Neural crest cell (in vitro differentiated cells): Measurements from ENCODE around the gene UCP3. TPM values are rescaled to one million over a fixed set of nuclear protein-coding genes. Genes with fewer than 3 reads are reported as not detected.

Experiments used
- DNase-seq: peaks from one replicate; pipeline ENCODE4 v3.0.0; 2021; ENCODE audit warnings: low read depth, mixed read lengths, low spot score
- H3K27ac Mint-ChIP-seq: one replicate; pipeline ENCODE4 v1.8.0; 2021; ENCODE audit warnings: mild to moderate bottlenecking, mixed read lengths; ENCODE audit not compliant: unreplicated experiment
- H3K27me3 Mint-ChIP-seq: 2 replicates; pipeline ENCODE4 v1.8.0; 2021; ENCODE audit warnings: low read depth, mild to moderate bottlenecking, mixed read lengths
- H3K36me3 Mint-ChIP-seq: 2 replicates; pipeline ENCODE4 v1.8.0; 2021; ENCODE audit warnings: low read depth, mild to moderate bottlenecking, mixed read lengths
- H3K4me1 Mint-ChIP-seq: 2 replicates; pipeline ENCODE4 v1.8.0; 2021; ENCODE audit warnings: mixed read lengths
- H3K4me3 Mint-ChIP-seq: one replicate; pipeline ENCODE4 v1.8.0; 2021; ENCODE audit warnings: mild to moderate bottlenecking, mixed read lengths
- H3K9me3 Mint-ChIP-seq: 2 replicates; pipeline ENCODE4 v1.8.0; 2021; ENCODE audit warnings: mixed read lengths
- total RNA-seq: library from RNA; stranded (reverse); gene quantifications from 2 replicates; pipeline ENCODE4 v1.2.1, GENCODE V29; 2021
- TF ChIP-seq, protein P1 (sequence below): fragments of 200-600 bp; sonication (generic); conservative IDR thresholded peaks from 2 replicates; pipeline ENCODE4 v1.5.0; 2021; ENCODE audit warnings: antibody characterized with exemption, mild to moderate bottlenecking

UCP3 gene
- total RNA-seq, 1 donor from 2014 or later: 4.0 TPM

DNA sequence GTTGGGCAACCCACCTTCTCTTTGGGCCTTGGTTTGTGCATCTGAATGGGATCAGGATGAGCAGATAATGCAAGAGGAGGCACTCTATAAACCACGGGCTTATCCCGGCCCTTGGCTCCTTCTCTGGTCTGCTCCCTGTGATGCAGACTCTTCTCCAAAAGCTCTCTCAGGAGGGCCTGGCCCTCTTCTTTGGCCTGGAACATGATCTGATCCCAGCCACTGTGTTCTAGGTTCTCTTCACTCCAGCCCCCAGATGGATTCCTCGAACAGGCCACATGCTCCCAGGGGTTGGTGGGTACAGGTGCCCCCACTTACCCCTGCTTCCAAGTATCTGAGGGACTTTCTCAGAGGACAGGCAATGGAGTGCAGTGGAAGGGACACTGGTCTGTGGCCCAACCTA is 8.7 kb upstream of the UCP3 start:
- Mint-ChIP-seq H3K27ac (no peak overlapping the region), H3K36me3 (peaks cover 20% of the 10 kb centered on the region), H3K4me3 (no peak overlapping the region), H3K4me1 (no peaks in the 10 kb centered on the region), H3K27me3 (no peaks in the 10 kb centered on the region), H3K9me3 (no peaks in the 10 kb centered on the region)
- TF ChIP-seq, protein P1, sequence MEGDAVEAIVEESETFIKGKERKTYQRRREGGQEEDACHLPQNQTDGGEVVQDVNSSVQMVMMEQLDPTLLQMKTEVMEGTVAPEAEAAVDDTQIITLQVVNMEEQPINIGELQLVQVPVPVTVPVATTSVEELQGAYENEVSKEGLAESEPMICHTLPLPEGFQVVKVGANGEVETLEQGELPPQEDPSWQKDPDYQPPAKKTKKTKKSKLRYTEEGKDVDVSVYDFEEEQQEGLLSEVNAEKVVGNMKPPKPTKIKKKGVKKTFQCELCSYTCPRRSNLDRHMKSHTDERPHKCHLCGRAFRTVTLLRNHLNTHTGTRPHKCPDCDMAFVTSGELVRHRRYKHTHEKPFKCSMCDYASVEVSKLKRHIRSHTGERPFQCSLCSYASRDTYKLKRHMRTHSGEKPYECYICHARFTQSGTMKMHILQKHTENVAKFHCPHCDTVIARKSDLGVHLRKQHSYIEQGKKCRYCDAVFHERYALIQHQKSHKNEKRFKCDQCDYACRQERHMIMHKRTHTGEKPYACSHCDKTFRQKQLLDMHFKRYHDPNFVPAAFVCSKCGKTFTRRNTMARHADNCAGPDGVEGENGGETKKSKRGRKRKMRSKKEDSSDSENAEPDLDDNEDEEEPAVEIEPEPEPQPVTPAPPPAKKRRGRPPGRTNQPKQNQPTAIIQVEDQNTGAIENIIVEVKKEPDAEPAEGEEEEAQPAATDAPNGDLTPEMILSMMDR: no peak
- no peak for DNase-seq

DNA sequence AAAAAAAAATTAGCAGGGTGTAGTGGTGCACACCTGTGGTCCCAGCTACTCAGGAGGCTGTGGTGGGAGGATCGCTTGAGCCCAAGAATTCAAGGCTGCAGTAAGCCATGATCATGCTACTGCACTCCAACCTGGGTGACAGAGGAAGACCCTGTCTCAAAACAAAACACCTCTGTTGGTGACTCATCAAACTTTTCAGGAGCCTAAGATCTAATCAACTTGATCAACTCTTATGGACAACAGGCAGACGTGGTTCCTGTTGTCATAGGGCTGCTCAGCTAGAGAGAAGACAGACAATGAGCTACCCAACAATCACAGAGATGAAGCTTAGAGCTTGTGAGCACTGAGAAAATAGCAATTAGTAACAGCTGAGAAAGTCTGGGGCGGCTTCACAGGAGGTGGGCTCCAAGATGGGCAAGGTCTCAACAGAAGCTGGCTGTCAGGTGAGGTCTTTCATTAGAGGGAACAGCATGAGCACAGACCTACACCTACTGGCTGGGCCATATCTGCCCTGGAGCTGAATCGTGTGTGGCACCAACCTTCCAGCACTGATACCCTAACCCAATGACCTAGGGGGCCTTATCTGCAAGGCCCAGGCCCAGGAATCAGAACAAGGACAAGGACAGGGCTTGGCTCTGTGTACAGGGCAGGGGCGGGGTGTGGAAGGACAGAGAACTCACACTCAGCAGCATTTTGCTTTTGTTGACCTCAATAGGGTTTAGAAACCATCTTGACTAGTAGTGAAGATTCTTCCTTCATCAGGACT is 7.2 kb upstream of the UCP3 start:
- Mint-ChIP-seq H3K4me3 (no peak overlapping the region), H3K36me3 (peaks cover 26% of the 10 kb centered on the region)

DNA sequence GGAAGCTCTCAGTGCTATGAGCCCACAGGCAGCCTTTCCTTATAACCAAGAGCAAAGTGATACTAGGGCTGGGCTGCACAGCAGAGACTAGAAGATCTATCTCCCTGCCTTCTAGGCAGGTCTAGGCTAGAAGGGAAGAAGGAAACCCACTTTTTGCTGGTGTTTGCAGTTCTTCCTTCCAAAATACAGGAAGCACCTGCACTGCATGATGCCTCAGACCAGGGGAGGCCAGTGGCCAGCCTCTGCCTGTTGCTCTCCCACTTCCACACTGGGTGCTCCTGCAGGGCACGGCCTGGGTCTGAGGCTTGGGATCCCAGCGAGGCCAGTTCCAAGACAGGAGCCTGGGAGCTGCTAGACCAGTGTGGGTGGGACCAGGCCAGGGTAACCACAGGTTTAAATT is 6.0 kb upstream of the UCP3 start:
- Mint-ChIP-seq H3K27ac (no peak overlapping the region), H3K4me3 (no peak overlapping the region), H3K4me1 (peaks cover 2% of the 10 kb centered on the region), H3K36me3 (peaks cover 32% of the 10 kb centered on the region), H3K9me3 (no peaks in the 10 kb centered on the region), H3K27me3 (no peaks in the 10 kb centered on the region)
- no peak for DNase-seq
- TF ChIP-seq, protein P1: no peak

More for the DNA sequence above, 7.2 kb upstream of the UCP3 start:
- Mint-ChIP-seq H3K4me1 (no peaks in the 10 kb centered on the region), H3K27ac (no peak overlapping the region), H3K9me3 (no peaks in the 10 kb centered on the region), H3K27me3 (no peaks in the 10 kb centered on the region)
- DNase-seq: no peak
- TF ChIP-seq, protein P1: no peak

DNA sequence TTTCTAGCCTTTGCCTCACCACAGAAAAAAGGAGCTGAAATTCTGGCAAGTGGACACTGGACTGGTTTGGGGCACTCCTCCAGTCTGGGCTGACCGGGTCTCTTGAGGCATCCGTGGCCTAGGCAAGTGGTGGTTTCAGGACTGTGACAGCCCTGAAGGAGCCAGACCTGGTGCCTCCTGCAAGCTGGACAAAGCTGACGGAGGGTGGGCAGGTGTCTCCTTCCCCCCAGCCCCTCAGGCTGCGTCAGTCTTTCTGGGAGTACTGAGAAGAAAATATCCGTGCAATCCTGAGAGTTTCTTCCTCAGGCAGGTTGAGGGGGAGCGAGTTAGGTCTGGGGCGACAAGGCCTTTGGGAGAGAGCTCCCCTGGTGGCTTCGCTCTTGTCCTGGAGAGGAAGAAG is 4.3 kb upstream of the UCP3 start:
- Mint-ChIP-seq H3K36me3 (peaks cover 34% of the 10 kb centered on the region), H3K4me3 (no peak overlapping the region), H3K4me1 (peaks cover 5% of the 10 kb centered on the region), H3K27me3 (no peaks in the 10 kb centered on the region), H3K9me3 (no peaks in the 10 kb centered on the region), H3K27ac (no peak overlapping the region)
- TF ChIP-seq, protein P1: no peak
- DNase-seq: no peak

DNA sequence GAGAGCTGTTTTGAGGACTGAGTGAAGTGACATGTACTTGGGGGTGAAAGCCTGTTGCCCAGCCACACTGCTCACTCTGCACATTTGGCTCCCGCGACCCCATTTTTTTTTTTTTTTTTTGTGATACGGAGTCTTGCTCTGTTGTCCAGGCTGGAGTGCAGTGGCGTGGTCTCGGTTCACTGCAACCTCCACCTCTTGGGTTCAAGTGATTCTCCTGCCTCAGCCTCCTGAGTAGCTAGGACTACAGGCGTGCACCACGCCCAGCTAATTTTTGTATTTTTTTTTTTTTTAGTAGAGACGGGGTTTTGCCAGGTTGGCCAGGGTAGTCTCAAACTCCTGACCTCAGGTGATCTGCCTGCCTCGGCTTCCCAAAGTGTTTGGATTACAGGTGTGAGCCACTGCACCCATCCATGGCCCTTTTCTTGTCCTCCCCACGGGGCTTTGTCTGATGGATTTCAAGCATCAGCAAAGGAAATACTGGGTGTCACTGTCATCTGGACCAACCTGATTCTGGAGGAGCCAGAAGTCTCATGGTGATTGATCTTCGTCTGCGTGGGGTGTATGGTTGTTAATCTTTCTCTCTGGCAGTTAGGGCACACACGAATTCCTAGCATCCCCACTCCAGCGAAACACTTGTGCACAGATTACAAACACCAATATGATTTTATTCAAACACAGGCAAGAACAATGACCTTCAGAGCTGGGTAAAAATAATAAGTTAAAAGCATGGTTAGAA is 3.4 kb upstream of the UCP3 start:
- Mint-ChIP-seq H3K9me3 (no peaks in the 10 kb centered on the region), H3K4me3 (no peak overlapping the region), H3K27ac (no peak overlapping the region), H3K27me3 (no peaks in the 10 kb centered on the region), H3K4me1 (peaks cover 5% of the 10 kb centered on the region), H3K36me3 (peaks cover 27% of the 10 kb centered on the region)
- no peak for DNase-seq
- TF ChIP-seq, protein P1: no peak
